Mesendoderm (in vitro differentiated cells): Measurements from ENCODE around the gene MPST.

Experiments
- DNase-seq: peaks from one replicate; pipeline ENCODE4 v3.0.0; 2013
- H2AK5ac ChIP-seq: 2 replicates; pipeline ENCODE4 v1.6.1; 2013; ENCODE audit warnings: low read length, inconsistent platforms
- H2BK120ac ChIP-seq: 2 replicates; pipeline ENCODE4 v1.6.1; 2013; ENCODE audit warnings: low read depth, mild to moderate bottlenecking, low read length, moderate library complexity, mixed read lengths
- H2BK15ac ChIP-seq: replicated peaks from 2 replicates; pipeline ENCODE4 v1.6.1; 2013; ENCODE audit warnings: low read depth, mild to moderate bottlenecking, moderate library complexity
- H2BK5ac ChIP-seq: 2 replicates; pipeline ENCODE4 v1.6.1; 2013; ENCODE audit warnings: low read length, inconsistent platforms
- H3K18ac ChIP-seq: 2 replicates; pipeline ENCODE4 v1.6.1; 2013; ENCODE audit warnings: mild to moderate bottlenecking, low read length, mixed read lengths
- H3K23ac ChIP-seq: one replicate; pipeline ENCODE4 v1.6.1; 2013; ENCODE audit warnings: low read length
- H3K27ac ChIP-seq: 2 replicates; pipeline ENCODE4 v1.5.1; 2013; ENCODE audit warnings: low read depth, mild to moderate bottlenecking, inconsistent platforms, low read length, moderate library complexity
- H3K27me3 ChIP-seq: 2 replicates; pipeline ENCODE4 v1.6.1; 2013; ENCODE audit warnings: low read length, control low read depth, mild to moderate bottlenecking, inconsistent platforms; ENCODE audit not compliant: insufficient read depth, poor library complexity
- H3K36me3 ChIP-seq: 2 replicates; pipeline ENCODE4 v1.6.1; 2013; ENCODE audit warnings: low read length, inconsistent platforms; ENCODE audit not compliant: control insufficient read depth, insufficient read depth
- H3K4ac ChIP-seq: one replicate; pipeline ENCODE4 v1.6.1; 2013; ENCODE audit warnings: low read depth, mild to moderate bottlenecking, low read length, moderate library complexity
- H3K4me1 ChIP-seq: 2 replicates; pipeline ENCODE4 v1.6.1; 2013; ENCODE audit warnings: low read depth, low read length, inconsistent platforms; ENCODE audit not compliant: control insufficient read depth
- H3K4me2 ChIP-seq: 2 replicates; pipeline ENCODE4 v1.6.1; 2013; ENCODE audit warnings: low read length
- H3K4me3 ChIP-seq: 2 replicates; pipeline ENCODE4 v1.5.1; 2013; ENCODE audit warnings: mild to moderate bottlenecking, low read length
- H3K56ac ChIP-seq: one replicate; pipeline ENCODE4 v1.6.1; 2013; ENCODE audit warnings: low read length
- H3K79me1 ChIP-seq: 2 replicates; pipeline ENCODE4 v1.6.1; 2013; ENCODE audit warnings: low read length, inconsistent platforms
- H3K79me2 ChIP-seq: 2 replicates; pipeline ENCODE4 v1.6.1; 2013; ENCODE audit warnings: mild to moderate bottlenecking, low read length; ENCODE audit not compliant: control insufficient read depth, insufficient read depth
- H3K9ac ChIP-seq: 2 replicates; pipeline ENCODE4 v1.6.1; 2013; ENCODE audit warnings: low read length, inconsistent platforms
- H4K5ac ChIP-seq: one replicate; pipeline ENCODE4 v1.6.1; 2013; ENCODE audit warnings: low read length
- H4K8ac ChIP-seq: one replicate; pipeline ENCODE4 v1.6.1; 2013; ENCODE audit warnings: low read depth, mild to moderate bottlenecking, control low read depth, low read length, moderate library complexity
- WGBS: extraction: QIAGEN DNeasy Blood & Tissue Kit; methylation state at CpG from one replicate; pipeline ENCODE4 v1.1.7; 2013; ENCODE audit warnings: low lambda C conversion rate, missing lambda C conversion rate; ENCODE audit not compliant: insufficient coverage; ENCODE audit errors: extremely low coverage; 5-methylcytosine and 5-hydroxymethylcytosine counted together

The MPST gene

DNA sequence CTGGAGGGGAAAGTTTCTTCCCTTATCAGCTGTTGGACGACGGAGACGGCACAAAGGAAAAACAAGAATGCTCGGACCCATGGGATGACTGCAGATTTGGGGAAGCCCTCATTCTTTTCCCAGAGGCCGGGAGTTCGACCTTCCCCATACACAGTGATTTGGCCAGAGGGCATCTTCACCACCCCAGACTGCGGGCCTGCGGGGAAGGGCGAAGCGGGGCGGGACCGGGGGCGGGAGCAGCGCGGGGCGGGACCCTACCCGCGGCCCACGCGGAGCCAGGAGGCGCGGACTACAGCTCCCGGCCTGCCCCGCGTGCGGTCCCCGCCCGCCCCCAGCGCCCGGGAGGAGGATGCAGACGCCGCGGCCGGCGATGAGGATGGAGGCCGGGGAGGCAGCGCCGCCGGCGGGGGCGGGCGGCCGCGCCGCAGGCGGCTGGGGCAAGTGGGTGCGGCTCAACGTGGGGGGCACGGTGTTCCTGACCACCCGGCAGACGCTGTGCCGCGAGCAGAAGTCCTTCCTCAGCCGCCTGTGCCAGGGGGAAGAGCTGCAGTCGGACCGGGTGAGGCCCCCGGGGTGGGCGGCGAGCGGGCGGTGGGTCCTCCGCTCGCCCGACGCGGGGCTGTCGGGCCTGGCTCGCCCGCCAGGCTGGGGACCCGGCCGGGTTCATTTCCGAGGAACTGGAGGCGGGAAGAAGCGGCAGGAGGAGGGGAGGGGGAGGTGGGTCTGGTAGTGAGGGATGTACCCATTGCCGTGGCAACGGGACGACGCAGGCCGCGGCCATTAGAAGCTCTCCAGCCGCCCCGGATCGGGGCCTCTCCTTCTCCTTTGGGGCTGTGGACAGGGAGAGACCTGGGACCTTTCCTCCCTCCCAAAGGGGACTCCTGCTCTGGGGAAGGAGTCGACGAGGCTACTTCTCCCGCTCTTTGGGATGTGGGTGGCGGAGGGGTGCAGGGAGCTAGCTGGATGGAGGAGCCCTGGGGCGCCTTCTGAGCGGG is 32.1 kb downstream of the MPST start, which contains the start of gene KCTD17:
TSS of gene KCTD17 (plus strand) at position 352 of the 995 bp plus-strand sequence. CDS start at position 371, 19 bp downstream.
- Histone ChIP-seq H2BK15ac (no peak within 1 kb of the TSS), H3K4ac (no peak within 1 kb of the TSS), H3K23ac (no peak within 1 kb of the TSS), H3K56ac (peak within 1 kb of the TSS; percentile 84), H2BK5ac (no peak within 1 kb of the TSS), H2BK120ac (no peak within 1 kb of the TSS), H3K18ac (no peak within 1 kb of the TSS), H3K9ac (peak within 1 kb of the TSS; percentile 77), H3K27me3 (no peaks in the 10 kb centered on the region), H3K4me1 (no peaks in the 10 kb centered on the region), H3K27ac (no peak within 1 kb of the TSS), H3K4me2 (peak within 1 kb of the TSS; percentile 57), H2AK5ac (no peak within 1 kb of the TSS), H4K8ac (no peak within 1 kb of the TSS), H3K36me3 (no peaks in the 10 kb centered on the region), H4K5ac (no peak within 1 kb of the TSS), H3K79me1 (no peaks in the 10 kb centered on the region), H3K4me3 (peak within 1 kb of the TSS; percentile 73), H3K79me2 (no peaks in the 10 kb centered on the region)
- DNase-seq, result peak; percentile 76
- WGBS, result no CpG with 5 or more reads among the region's 89 CpGs

DNA sequence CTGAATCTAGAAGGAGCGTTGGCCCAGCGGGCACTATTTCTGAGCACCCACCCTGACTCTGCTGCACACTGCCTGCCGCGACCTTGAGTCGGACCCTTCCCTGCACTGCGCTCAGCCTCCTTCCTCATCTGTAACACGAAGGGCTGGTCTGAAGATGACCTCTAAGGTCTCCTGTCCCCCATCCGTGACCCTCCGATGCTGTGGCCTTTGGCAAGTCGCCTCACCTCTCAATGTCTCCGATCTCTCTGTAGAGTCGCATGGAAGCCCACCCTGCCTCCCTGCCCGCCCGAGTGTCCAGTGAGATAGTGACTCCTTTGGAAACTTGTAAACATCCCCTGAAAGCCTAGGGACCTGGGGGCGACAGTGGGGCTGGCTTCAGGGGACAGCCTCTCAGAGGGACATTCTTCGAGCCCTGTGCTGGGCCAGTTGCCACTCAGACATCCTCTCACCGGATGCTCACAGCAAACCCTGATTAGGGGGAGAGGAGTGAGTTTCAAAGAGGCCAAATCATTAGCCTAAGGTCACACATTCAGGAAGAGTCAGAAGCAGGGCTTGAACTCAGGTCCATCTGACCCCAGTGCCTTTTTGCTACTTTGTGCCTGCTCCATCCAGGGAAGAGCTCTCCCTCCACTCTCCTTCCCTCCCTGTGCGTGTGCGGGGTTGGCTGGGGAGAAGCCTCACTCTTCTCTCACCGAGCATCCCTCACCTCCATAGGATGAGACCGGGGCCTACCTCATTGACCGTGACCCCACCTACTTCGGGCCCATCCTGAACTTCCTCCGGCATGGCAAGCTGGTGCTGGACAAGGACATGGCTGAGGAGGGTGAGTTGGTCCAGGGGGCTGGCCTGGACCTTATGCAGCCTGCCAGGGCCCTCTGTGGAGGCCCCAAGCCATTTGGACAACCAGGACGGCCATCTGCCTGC is 33.1 kb downstream of the MPST start:
- Histone ChIP-seq H2BK120ac (no peak overlapping the region), H2BK15ac (no peak overlapping the region), H3K23ac (no peak overlapping the region), H3K4me3 (no peak overlapping the region), H3K4me2 (no peak overlapping the region), H3K27me3 (no peaks in the 10 kb centered on the region), H3K4me1 (no peaks in the 10 kb centered on the region), H3K18ac (no peak overlapping the region), H2BK5ac (no peak overlapping the region), H3K9ac (peak overlapping the region; percentile 77), H3K36me3 (no peaks in the 10 kb centered on the region), H3K79me1 (no peaks in the 10 kb centered on the region), H2AK5ac (no peak overlapping the region), H4K5ac (no peak overlapping the region), H3K4ac (no peak overlapping the region), H3K27ac (no peak overlapping the region), H4K8ac (no peak overlapping the region), H3K56ac (peak overlapping the region; percentile 84), H3K79me2 (no peaks in the 10 kb centered on the region)
- no CpG with 5 or more reads among the region's 25 CpGs for WGBS
- DNase-seq, result no peak

- Histone ChIP-seq H3K79me2 (no peaks in the 10 kb centered on the region), H3K4me1 (no peaks in the 10 kb centered on the region), H3K4me3 (no peak overlapping the region), H3K27me3 (no peaks in the 10 kb centered on the region), H3K4ac (no peak overlapping the region), H3K23ac (no peak overlapping the region), H2BK120ac (no peak overlapping the region), H3K4me2 (no peak overlapping the region), H2AK5ac (no peak overlapping the region), H4K8ac (no peak overlapping the region), H2BK15ac (no peak overlapping the region), H3K18ac (no peak overlapping the region), H3K36me3 (no peaks in the 10 kb centered on the region), H2BK5ac (no peak overlapping the region), H3K79me1 (no peaks in the 10 kb centered on the region), H3K56ac (no peak overlapping the region), H4K5ac (no peak overlapping the region), H3K27ac (no peak overlapping the region), H3K9ac (no peak overlapping the region)
- no peak for DNase-seq
- WGBS, result no CpG with 5 or more reads among the region's 16 CpGs
Observed at GRCh38 chr22:37053310-37054055, 33.9 kb downstream of the MPST start.

DNA sequence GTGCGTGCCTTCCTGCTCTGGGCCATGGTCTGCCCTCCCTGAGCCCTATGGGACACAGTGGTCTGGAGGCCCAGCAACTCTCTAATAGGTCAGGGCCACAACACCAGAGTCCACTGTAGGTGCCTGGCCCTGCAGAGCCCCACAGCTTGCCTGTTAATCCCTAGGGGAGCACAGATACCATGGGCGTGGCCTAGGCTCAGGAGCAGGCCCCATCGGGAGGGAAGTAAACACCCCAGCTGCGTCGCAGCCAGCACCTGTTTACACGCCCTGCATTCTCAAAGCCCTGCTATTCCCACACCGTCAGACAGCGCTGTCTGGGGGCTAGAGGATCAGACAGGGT is 34.5 kb downstream of the MPST start:
- no peaks in the 10 kb centered on the region for H3K36me3 ChIP-seq
- WGBS, result no CpG with 5 or more reads among the region's 8 CpGs

DNA sequence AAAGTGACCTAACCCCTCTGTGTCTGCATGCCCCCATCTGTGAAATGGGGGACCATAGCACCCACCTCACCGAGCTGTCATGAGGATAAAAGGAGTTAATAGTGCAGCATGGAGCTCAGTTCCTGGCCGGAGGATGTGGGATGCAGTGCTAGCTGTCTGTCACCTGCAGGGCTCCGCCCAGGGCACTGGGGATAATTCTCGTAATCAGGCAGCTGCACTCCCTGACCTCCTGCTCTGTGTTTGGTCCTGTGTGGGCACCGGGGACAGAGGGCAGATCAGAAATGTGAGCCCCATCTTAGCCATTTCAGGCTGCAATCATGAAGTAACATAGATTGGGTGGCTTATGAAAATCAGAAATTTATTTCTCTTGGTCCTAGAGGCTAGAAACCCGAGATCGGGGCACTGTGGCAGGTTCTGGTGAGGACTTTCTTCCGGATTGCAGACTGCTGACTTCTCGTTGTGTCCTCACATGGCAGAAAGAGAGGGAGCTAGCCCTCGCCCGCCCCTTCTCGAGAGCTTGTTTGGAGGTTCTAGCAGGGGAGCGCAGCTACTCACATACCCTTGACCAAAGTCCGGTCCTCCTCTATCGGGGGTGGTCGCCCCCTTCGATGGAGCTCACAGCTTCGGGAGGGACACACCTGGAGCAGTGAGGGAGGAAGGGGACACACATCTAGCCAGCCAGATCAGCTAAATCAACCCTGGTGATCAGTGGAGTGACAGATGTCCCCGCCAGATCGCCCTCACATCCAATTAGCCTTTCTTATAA is 35.2 kb downstream of the MPST start:
- no peak overlapping the region for H3K27ac ChIP-seq
- H3K4me1 ChIP-seq, result no peaks in the 10 kb centered on the region
- H3K36me3 ChIP-seq, result no peaks in the 10 kb centered on the region
- H3K79me2 ChIP-seq, result no peaks in the 10 kb centered on the region
- H2BK15ac ChIP-seq, result no peak overlapping the region
- no peak overlapping the region for H3K4me2 ChIP-seq
- no peak overlapping the region for H3K18ac ChIP-seq
- H2AK5ac ChIP-seq, result no peak overlapping the region
- H3K9ac ChIP-seq, result no peak overlapping the region
- H2BK5ac ChIP-seq, result no peak overlapping the region
- H3K27me3 ChIP-seq, result no peaks in the 10 kb centered on the region
- no peak overlapping the region for H3K56ac ChIP-seq
- no peak overlapping the region for H3K23ac ChIP-seq
- WGBS, result no CpG with 5 or more reads among the region's 20 CpGs
- DNase-seq, result no peak
- H3K4me3 ChIP-seq, result no peak overlapping the region
- no peak overlapping the region for H3K4ac ChIP-seq
- no peaks in the 10 kb centered on the region for H3K79me1 ChIP-seq
- H2BK120ac ChIP-seq, result no peak overlapping the region
- no peak overlapping the region for H4K5ac ChIP-seq
- no peak overlapping the region for H4K8ac ChIP-seq

More for the DNA sequence above, 34.5 kb downstream of the MPST start:
- Histone ChIP-seq H2BK120ac (no peak overlapping the region), H3K18ac (no peak overlapping the region), H4K8ac (no peak overlapping the region), H3K4me1 (no peaks in the 10 kb centered on the region), H3K56ac (no peak overlapping the region), H3K79me1 (no peaks in the 10 kb centered on the region), H3K4me3 (no peak overlapping the region), H4K5ac (no peak overlapping the region), H3K4me2 (no peak overlapping the region), H2BK15ac (no peak overlapping the region), H3K27me3 (no peaks in the 10 kb centered on the region), H3K4ac (no peak overlapping the region), H3K23ac (no peak overlapping the region), H3K79me2 (no peaks in the 10 kb centered on the region), H3K27ac (no peak overlapping the region), H3K9ac (no peak overlapping the region), H2BK5ac (no peak overlapping the region), H2AK5ac (no peak overlapping the region)
- DNase-seq, result no peak
